NOMO-1 treated with DMSO at 0.1 percent for 48 hours (cell line): ENCODE results near the gene NBDY.
"Not testable (repeated sequence)": the region's sequence is repeated elsewhere in the genome, so short reads cannot be mapped to it uniquely, and the experiment has no call there.

Experiments
- DNase-seq: peaks from one replicate; lab custom pipeline; 2025; ENCODE audit not compliant: unreplicated experiment; lab: John Stamatoyannopoulos, UW

Gene NBDY

GRCh38 chrX:56729152-56729850, at the start of gene NBDY:
Gene NBDY (plus strand): TSS chrX:56729243. CDS start chrX:56729354, 111 bp downstream.
- DNase-seq = peak; percentile 42

- not testable (repeated sequence) for DNase-seq
Measured at GRCh38 chrX:56704530-56704929, 24.5 kb upstream of the NBDY start.

- peak; percentile 59 for DNase-seq
Measured at GRCh38 chrX:56726605-56727004, 2.4 kb upstream of the NBDY start.

- no peak for DNase-seq
Measured at GRCh38 chrX:56727531-56727930, 1.5 kb upstream of the NBDY start.

- no peak for DNase-seq
Measured at GRCh38 chrX:56728321-56728720, 722 bp upstream of the NBDY start.

- peak; percentile 22 for DNase-seq
Measured at GRCh38 chrX:56728752-56729151, 291 bp upstream of the NBDY start.

GRCh38 chrX:56733459-56734046, 4.5 kb downstream of the NBDY start:
- DNase-seq = peak; percentile 18

GRCh38 chrX:56736219-56736618, 7.2 kb downstream of the NBDY start:
- no peak for DNase-seq

GRCh38 chrX:56738670-56739069, 9.6 kb downstream of the NBDY start:
- no peak for DNase-seq

GRCh38 chrX:56744996-56745395, 16.0 kb downstream of the NBDY start:
- peak; percentile 34 for DNase-seq

- no peak for DNase-seq
Measured at GRCh38 chrX:56746996-56747395, 18.0 kb downstream of the NBDY start.

- DNase-seq = no peak
Measured at GRCh38 chrX:56751071-56751470, 22.0 kb downstream of the NBDY start.

- DNase-seq = no peak
Measured at GRCh38 chrX:56757327-56757726, 28.3 kb downstream of the NBDY start.

- no peak for DNase-seq
Measured at GRCh38 chrX:56758456-56758855, 29.4 kb downstream of the NBDY start.

GRCh38 chrX:56759736-56760409, 30.8 kb downstream of the NBDY start:
- DNase-seq = no peak

GRCh38 chrX:56760410-56761124, 31.5 kb downstream of the NBDY start:
- not testable (repeated sequence) for DNase-seq

GRCh38 chrX:56761167-56761566, 32.1 kb downstream of the NBDY start:
- DNase-seq = no peak

GRCh38 chrX:56762220-56762619, 33.2 kb downstream of the NBDY start:
- no peak for DNase-seq

GRCh38 chrX:56762707-56763555, 33.9 kb downstream of the NBDY start:
- DNase-seq = no peak

- no peak for DNase-seq
Measured at GRCh38 chrX:56763556-56764152, 34.6 kb downstream of the NBDY start.
